Epithelial cell of proximal tubule (primary cell): ENCODE measurements around the gene NOTO. TPM values are rescaled to one million over a fixed set of nuclear protein-coding genes. Genes with fewer than 3 reads are reported as not detected.

Source experiments
- DNase-seq: peaks from one replicate; pipeline ENCODE4 v3.0.0-alpha.2; 2011; ENCODE audit warnings: low read depth
- H3K4me3 ChIP-seq: 2 replicates; pipeline ENCODE4 v1.5.1; 2011; ENCODE audit warnings: low read depth, mild to moderate bottlenecking, low read length
- CTCF ChIP-seq: conservative IDR thresholded peaks from 2 replicates; pipeline ENCODE4 v1.5.1; 2012; ENCODE audit warnings: low read depth, mild to moderate bottlenecking, low read length
- total RNA-seq: library from RNA; depleted of rRNA; stranded (reverse); fragments of >200 nt; gene quantifications from 2 replicates; pipeline ENCODE4 v1.2.3, GENCODE V29; 2015

NOTO gene
- total RNA-seq, 1 donor from 2014 or later: not detected

GRCh38 chr2:73244580-73244979 is 42.2 kb downstream of the NOTO start:
- no peak overlapping the region for H3K4me3 ChIP-seq
- DNase-seq: no peak
- TF ChIP-seq CTCF: no peak

GRCh38 chr2:73246850-73247249 is 44.5 kb downstream of the NOTO start:
- DNase-seq: no peak
- TF ChIP-seq CTCF: no peak
- no peak overlapping the region for H3K4me3 ChIP-seq

GRCh38 chr2:73249636-73250035 is 47.3 kb downstream of the NOTO start:
- no peak for TF ChIP-seq CTCF
- H3K4me3 ChIP-seq: no peak overlapping the region
- DNase-seq: no peak

GRCh38 chr2:73250872-73251846 is 48.8 kb downstream of the NOTO start:
- no peak overlapping the region for H3K4me3 ChIP-seq
- no peak for TF ChIP-seq CTCF
- DNase-seq: no peak

- no peak overlapping the region for H3K4me3 ChIP-seq
- no peak for DNase-seq
- TF ChIP-seq CTCF: no peak
Observed at GRCh38 chr2:73252238-73253027, 50.1 kb downstream of the NOTO start.

GRCh38 chr2:73253400-73253799 is 51.0 kb downstream of the NOTO start:
- H3K4me3 ChIP-seq: no peak overlapping the region
- TF ChIP-seq CTCF: no peak

More at GRCh38 chr2:73253400-73253799, 51.0 kb downstream of the NOTO start:
- no peak for DNase-seq
